NCI-H1105 (cell line): ENCODE data around the gene DHX40.
"Not testable (repeated sequence)": the region's sequence is repeated elsewhere in the genome, so short reads cannot be mapped to it uniquely, and the experiment has no call there.

Source experiments
- DNase-seq: peaks from one replicate; lab custom pipeline; 2025; lab: John Stamatoyannopoulos, UW

DHX40 gene

GRCh38 chr17:59631276-59631675 lies 65.9 kb downstream of the DHX40 start:
- DNase-seq = no peak

- no peak for DNase-seq
Measured at GRCh38 chr17:59632398-59632797, 67.0 kb downstream of the DHX40 start.

- DNase-seq = no peak
Measured at GRCh38 chr17:59633658-59634359, 68.4 kb downstream of the DHX40 start.

- no peak for DNase-seq
Measured at GRCh38 chr17:59634632-59635541, 69.5 kb downstream of the DHX40 start.

GRCh38 chr17:59637611-59638310 lies 72.4 kb downstream of the DHX40 start:
- no peak for DNase-seq

GRCh38 chr17:59638553-59638952 lies 73.1 kb downstream of the DHX40 start:
- no peak for DNase-seq

- DNase-seq = no peak
Measured at GRCh38 chr17:59641799-59642484, 76.5 kb downstream of the DHX40 start.

GRCh38 chr17:59642565-59642964 lies 77.2 kb downstream of the DHX40 start:
- DNase-seq = no peak

- no peak for DNase-seq
Measured at GRCh38 chr17:59643159-59644140, 78.0 kb downstream of the DHX40 start.

GRCh38 chr17:59647288-59647687 lies 81.9 kb downstream of the DHX40 start:
- DNase-seq = no peak

- DNase-seq = no peak
Measured at GRCh38 chr17:59649886-59650285, 84.5 kb downstream of the DHX40 start.

- DNase-seq = no peak
Measured at GRCh38 chr17:59650642-59651041, 85.2 kb downstream of the DHX40 start.

- DNase-seq = no peak
Measured at GRCh38 chr17:59651346-59651745, 85.9 kb downstream of the DHX40 start.

- no peak for DNase-seq
Measured at GRCh38 chr17:59652119-59652518, 86.7 kb downstream of the DHX40 start.

GRCh38 chr17:59656624-59657023 lies 91.2 kb downstream of the DHX40 start:
- not testable (repeated sequence) for DNase-seq
